ENCODE data around the gene OSTM1. TPM values are rescaled to one million over a fixed set of nuclear protein-coding genes. Genes with fewer than 3 reads are reported as not detected.

OSTM1 gene
- total and polyA plus RNA-seq, 2 of the 13 experiments (the other 11 are each of a cell fraction or from before 2014, with no cell fraction given), result 8.7 to 20.5 TPM

DNA sequence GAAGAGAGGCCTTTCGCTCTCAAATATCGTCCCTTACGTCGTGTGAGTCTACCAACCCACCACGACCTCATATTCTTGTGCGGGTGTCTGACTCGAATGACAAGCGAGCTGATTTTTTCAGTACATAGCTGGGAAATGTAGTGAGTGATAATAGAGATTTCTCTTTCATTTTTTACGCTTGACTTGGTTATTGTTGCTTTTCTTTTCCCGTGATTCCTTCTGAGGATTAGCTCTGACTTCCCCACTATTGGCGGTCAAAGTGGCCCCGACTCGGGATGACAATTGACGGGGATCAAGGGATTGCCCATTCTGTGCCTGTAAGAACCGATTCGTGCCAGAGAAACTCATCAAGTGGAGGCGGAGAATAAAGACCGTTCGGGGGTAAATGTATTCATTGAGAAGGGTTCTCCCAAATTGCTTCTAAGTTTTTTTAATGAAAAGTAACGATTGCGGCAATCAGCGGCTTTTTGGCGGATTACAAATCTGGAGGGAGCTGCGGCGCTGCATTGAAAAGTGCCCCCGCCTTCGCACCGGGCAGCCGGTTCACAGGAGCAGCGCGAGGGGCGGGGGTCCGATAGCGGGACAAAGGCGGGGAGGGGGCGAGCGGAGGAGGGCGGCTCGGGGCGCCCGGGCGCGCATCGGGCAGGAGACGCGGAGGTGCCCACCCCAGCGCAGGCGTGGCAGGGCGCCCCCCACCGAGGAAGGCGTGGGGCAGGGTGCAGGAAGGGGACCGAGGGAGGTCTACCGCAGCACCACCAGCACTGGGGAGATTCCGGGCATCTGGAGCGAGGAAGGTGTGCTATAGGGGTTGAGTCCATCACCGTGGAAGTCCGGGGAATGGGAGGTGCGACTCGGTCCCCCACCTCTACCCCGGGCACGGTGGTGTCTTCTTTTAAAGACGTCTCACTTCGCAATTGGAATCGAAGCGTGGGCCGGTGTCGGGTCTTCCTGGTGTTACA, 44.5 kb upstream of the OSTM1 start:
- in situ Hi-C loops (cut with HindIII; ENCODE audit: extremely low pct_ligation_motif_present, low pct_unique_long_range_greater_than_20kb) (no loop called here), intact Hi-C loops (cut with micrococcal nuclease; ENCODE audit: unreplicated experiment) (no loop called here)
- ChIA-PET POLR2A (no interaction called here), CTCF (ENCODE audit: low intra/inter-chr PET ratio, low total read pairs) (no interaction called here)
- Histone ChIP-seq H3K79me2 (ENCODE audit: insufficient read depth, low read length) (no peaks in the 10 kb centered on the region), H3K4me2 (ENCODE audit: low read depth, low read length) (no peak overlapping the region), H4K20me1 (ENCODE audit: insufficient read depth, low read length) (no peaks in the 10 kb centered on the region), H3K4me3 (replicated peaks in 1 of 3; ENCODE audit: insufficient read depth in 1 of 3, low read depth in 2 of 3, low read length in 3 of 3) (no peak overlapping the region), H3K27me3 (ENCODE audit: control insufficient read depth in 1 of 2, insufficient read depth in 2 of 2, low read length in 2 of 2) (peaks cover 5 to 85% of the 10 kb centered on the region in 2 experiments), H2AFZ (ENCODE audit: low read length) (no peak overlapping the region), H3K9ac (ENCODE audit: insufficient read depth, low read depth, low read length) (no peak overlapping the region), H3K36me3 (replicated peaks in 1 of 2; ENCODE audit: control insufficient read depth in 1 of 2, insufficient read depth in 2 of 2, low read length in 2 of 2) (no peaks in the 10 kb centered on the region), H3K9me3 (ENCODE audit: low read length) (no peaks in the 10 kb centered on the region), H3K27ac (ENCODE audit: extremely low read length, insufficient read depth, low read length) (no peak overlapping the region), H3K4me1 (ENCODE audit: insufficient read depth, low read length) (peaks cover 21% of the 10 kb centered on the region)
- WGBS (ENCODE audit: low lambda C conversion rate), result 74% methylated on average over 66 of the region's 67 CpGs
- ATAC-seq, result no peak
- TF ChIP-seq ZNF235 (CRISPR knock-in tag; IDR thresholded peaks at IDR 0.05; ENCODE audit: borderline replicate concordance), result no peak
- TF ChIP-seq DPF2 (CRISPR knock-in tag; IDR thresholded peaks at IDR 0.05; ENCODE audit: borderline replicate concordance, low read depth), result no peak
- no peak for DNase-seq (ENCODE audit: low spot score)
- no TSS peak for BruUV-seq (replicated peaks)
- FAIRE-seq, result no peak

DNA sequence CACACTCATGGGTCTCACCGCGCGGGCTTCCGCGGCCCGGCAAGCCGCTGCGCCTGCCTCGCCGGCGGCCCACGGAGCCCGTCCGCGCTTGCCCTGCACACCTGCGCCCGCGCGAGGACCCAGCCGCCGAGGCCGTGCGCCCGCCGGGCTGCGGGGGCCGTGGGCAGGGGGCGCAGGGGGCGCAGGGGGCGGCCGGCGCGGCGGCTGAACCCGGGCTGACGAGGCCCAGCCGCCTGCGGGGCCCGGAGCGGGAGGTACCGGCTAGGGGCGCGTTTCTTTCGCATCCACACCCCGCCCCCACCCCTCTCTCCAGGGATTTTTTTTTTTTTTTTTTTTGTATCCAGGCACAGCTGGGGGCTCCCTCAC, 43.8 kb upstream of the OSTM1 start:
- ChIA-PET POLR2A (no interaction called here), CTCF (ENCODE audit: low intra/inter-chr PET ratio, low total read pairs) (no interaction called here)
- H3K27me3 ChIP-seq (ENCODE audit: control insufficient read depth in 1 of 2, insufficient read depth in 2 of 2, low read length in 2 of 2), result peaks cover 3 to 78% of the 10 kb centered on the region in 2 experiments
- BruUV-seq (replicated peaks), result no TSS peak
- H3K79me2 ChIP-seq (ENCODE audit: insufficient read depth, low read length), result no peaks in the 10 kb centered on the region
- H3K4me2 ChIP-seq (ENCODE audit: low read depth, low read length), result peak overlapping the region; percentile 91
- TF ChIP-seq PHF21A (CRISPR knock-in tag; IDR thresholded peaks at IDR 0.05) (no peak), ZNF766 (CRISPR knock-in tag; IDR thresholded peaks at IDR 0.05; ENCODE audit: borderline replicate concordance) (no peak), MAF1 (CRISPR knock-in tag; IDR thresholded peaks at IDR 0.05; ENCODE audit: borderline replicate concordance) (no peak), SAFB2 (CRISPR knock-in tag; IDR thresholded peaks at IDR 0.05; ENCODE audit: borderline replicate concordance, low read depth) (no peak), ZNF569 (CRISPR knock-in tag; IDR thresholded peaks at IDR 0.05; ENCODE audit: borderline replicate concordance) (no peak), KAT8 (CRISPR knock-in tag; IDR thresholded peaks at IDR 0.05) (no peak), ZSCAN31 (CRISPR knock-in tag; IDR thresholded peaks at IDR 0.05; ENCODE audit: low read depth) (no peak)
- TF ChIP-seq, protein P1, sequence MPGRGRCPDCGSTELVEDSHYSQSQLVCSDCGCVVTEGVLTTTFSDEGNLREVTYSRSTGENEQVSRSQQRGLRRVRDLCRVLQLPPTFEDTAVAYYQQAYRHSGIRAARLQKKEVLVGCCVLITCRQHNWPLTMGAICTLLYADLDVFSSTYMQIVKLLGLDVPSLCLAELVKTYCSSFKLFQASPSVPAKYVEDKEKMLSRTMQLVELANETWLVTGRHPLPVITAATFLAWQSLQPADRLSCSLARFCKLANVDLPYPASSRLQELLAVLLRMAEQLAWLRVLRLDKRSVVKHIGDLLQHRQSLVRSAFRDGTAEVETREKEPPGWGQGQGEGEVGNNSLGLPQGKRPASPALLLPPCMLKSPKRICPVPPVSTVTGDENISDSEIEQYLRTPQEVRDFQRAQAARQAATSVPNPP (CRISPR knock-in tag; IDR thresholded peaks at IDR 0.05), result no peak
- H4K20me1 ChIP-seq (ENCODE audit: insufficient read depth, low read length), result no peaks in the 10 kb centered on the region
- ATAC-seq (no peak), FAIRE-seq (no peak), DNase-seq (ENCODE audit: low spot score) (no peak)
- intact Hi-C loops (cut with micrococcal nuclease; ENCODE audit: unreplicated experiment) (no loop called here), in situ Hi-C loops (cut with HindIII; ENCODE audit: extremely low pct_ligation_motif_present, low pct_unique_long_range_greater_than_20kb) (no loop called here)
- H3K4me3 ChIP-seq (replicated peaks in 1 of 3; ENCODE audit: insufficient read depth in 1 of 3, low read depth in 2 of 3, low read length in 3 of 3), result peak overlapping the region; percentile 60 to 80 (median 63); a peak in 4 of 6 replicates
- H3K9ac ChIP-seq (ENCODE audit: insufficient read depth, low read depth, low read length), result no peak overlapping the region
- no peaks in the 10 kb centered on the region for H3K9me3 ChIP-seq (ENCODE audit: low read length)
- H2AFZ ChIP-seq (ENCODE audit: low read length), result no peak overlapping the region
- no peaks in the 10 kb centered on the region for H3K36me3 ChIP-seq (replicated peaks in 1 of 2; ENCODE audit: control insufficient read depth in 1 of 2, insufficient read depth in 2 of 2, low read length in 2 of 2)
- 7% methylated on average over 13 of the region's 45 CpGs for WGBS (ENCODE audit: low lambda C conversion rate)
- H3K27ac ChIP-seq (ENCODE audit: extremely low read length, insufficient read depth, low read length), result no peak overlapping the region
- H3K4me1 ChIP-seq (ENCODE audit: insufficient read depth, low read length), result peaks cover 21% of the 10 kb centered on the region
